B cell (primary cell): ENCODE data around the gene CACUL1. TPM values are rescaled to one million over a fixed set of nuclear protein-coding genes. Genes with fewer than 3 reads are reported as not detected.

Source experiments
- ATAC-seq: fragments of 200-7000 bp; cut with Tn5 transposase; one replicate; pipeline ENCODE4 v1.10.0; 2021; ENCODE audit warnings: low read depth, mild to moderate bottlenecking, moderate number of reproducible peaks, moderate library complexity
- CTCF ChIA-PET: fragments of 350-600 bp; sonication (Branson Sonifier 250); formaldehyde crosslinking; loops from one replicate; lab custom pipeline; 2021; ENCODE audit warnings: antibody characterized with exemption, inconsistent platforms; lab: Charles Lee
- POLR2A ChIA-PET: fragments of 350-600 bp; sonication (Branson Sonifier 250); formaldehyde crosslinking; loops from one replicate; lab custom pipeline; 2021; ENCODE audit warnings: antibody characterized with exemption; lab: Charles Lee
- DNase-seq: peaks from one replicate; pipeline ENCODE4 v3.0.0; 2013
- H2AFZ ChIP-seq: 2 replicates; pipeline ENCODE4 v1.6.1; 2012; ENCODE audit warnings: mild to moderate bottlenecking, low read depth, low read length; ENCODE audit not compliant: insufficient read depth, poor library complexity, severe bottlenecking
- H3K27ac ChIP-seq, 2 donors: 1 replicate in 1 of 2; 2 replicates in 1 of 2; pipeline ENCODE4 v1.5.1; 2012 to 2013; ENCODE audit warnings: low read length in 2 of 2, mild to moderate bottlenecking in 2 of 2, moderate library complexity in 1 of 2
- H3K27me3 ChIP-seq, 4 experiments: fragments of 200-600 bp in 1 of 4; sonication (generic) in 1 of 4; replicated peaks in 1 of 4; 1 replicate in 2 of 4; 2 replicates in 2 of 4; pipeline versions ENCODE4 v1.6.1 to v1.7.0; 2013 to 2016; ENCODE audit warnings: low read length in 3 of 4, mild to moderate bottlenecking in 2 of 4, mixed read lengths in 1 of 4, moderate library complexity in 1 of 4; ENCODE audit not compliant: insufficient read depth in 4 of 4, control insufficient read depth in 3 of 4; ENCODE audit errors: control extremely low read depth in 1 of 4
- H3K36me3 ChIP-seq, 2 experiments: replicated peaks in 1 of 2; 1 replicate in 1 of 2; 2 replicates in 1 of 2; pipeline versions ENCODE4 v1.6.1 to v1.7.1; 2013; ENCODE audit warnings: low read length in 1 of 2; ENCODE audit not compliant: insufficient read depth in 2 of 2, control insufficient read depth in 1 of 2; ENCODE audit errors: control extremely low read depth in 1 of 2, extremely low read depth in 1 of 2
- H3K4me1 ChIP-seq, 2 donors: fragments of 200-600 bp in 1 of 2; sonication (generic) in 1 of 2; 1 replicate in 1 of 2; 2 replicates in 1 of 2; pipeline versions ENCODE4 v1.5.1 to v1.6.1; 2013 to 2017; ENCODE audit warnings: low read length in 2 of 2; ENCODE audit not compliant: control insufficient read depth in 2 of 2, insufficient read depth in 2 of 2
- H3K4me2 ChIP-seq: replicated peaks from 2 replicates; pipeline ENCODE3; 2012; ENCODE audit warnings: mild to moderate bottlenecking, low read depth, low read length; ENCODE audit not compliant: poor library complexity, severe bottlenecking
- H3K4me3 ChIP-seq, 5 experiments: fragments of 200-600 bp in 1 of 5; sonication (generic) in 1 of 5; 1 replicate in 3 of 5; 2 replicates in 2 of 5; pipeline versions ENCODE4 v1.5.1 to v1.7.0; 2011 to 2016; ENCODE audit warnings: low read length in 4 of 5, mild to moderate bottlenecking in 4 of 5, low read depth in 2 of 5, control low read depth in 1 of 5, moderate library complexity in 1 of 5; ENCODE audit not compliant: insufficient read depth in 1 of 5; ENCODE audit errors: control extremely low read depth in 1 of 5, extremely low read depth in 1 of 5
- H3K79me2 ChIP-seq: fragments of 200-600 bp; sonication (generic); one replicate; pipeline ENCODE4 v1.6.0; 2016; ENCODE audit warnings: low read length; ENCODE audit not compliant: control insufficient read depth, insufficient read depth
- H3K9ac ChIP-seq: fragments of 200-600 bp; sonication (generic); 2 replicates; pipeline ENCODE4 v1.6.1; 2017; ENCODE audit warnings: mild to moderate bottlenecking, low read length, moderate library complexity
- H3K9me3 ChIP-seq, 3 donors: one replicate each; pipeline versions ENCODE4 v1.6.1 to v1.7.1; 2013; ENCODE audit warnings: low read length in 2 of 3; ENCODE audit not compliant: control insufficient read depth in 2 of 3, insufficient read depth in 1 of 3; ENCODE audit errors: control extremely low read depth in 1 of 3
- H4K20me1 ChIP-seq: 2 replicates; pipeline ENCODE4 v1.6.0; 2012; ENCODE audit warnings: mild to moderate bottlenecking, low read length; ENCODE audit not compliant: insufficient read depth, control insufficient read depth, poor library complexity, severe bottlenecking
- H3K27ac Mint-ChIP-seq: one replicate; pipeline ENCODE4 v1.8.0; 2021; ENCODE audit warnings: mixed read lengths
- H3K27me3 Mint-ChIP-seq: one replicate; pipeline ENCODE4 v1.8.0; 2021; ENCODE audit warnings: mixed read lengths
- H3K4me1 Mint-ChIP-seq: one replicate; pipeline ENCODE4 v1.8.0; 2021; ENCODE audit warnings: mixed read lengths
- H3K4me3 Mint-ChIP-seq: one replicate; pipeline ENCODE4 v1.8.0; 2021; ENCODE audit warnings: mixed read lengths
- H3K9me3 Mint-ChIP-seq: one replicate; pipeline ENCODE4 v1.8.0; 2022; ENCODE audit warnings: mixed read lengths; ENCODE audit not compliant: insufficient read depth
- EZH2 ChIP-seq: IDR thresholded peaks from 2 replicates; pipeline ENCODE4 v1.6.1; 2012; ENCODE audit warnings: borderline replicate concordance, low read depth, mild to moderate bottlenecking, moderate library complexity, low read length; ENCODE audit not compliant: insufficient read depth, poor library complexity, severe bottlenecking
- WGBS: methylation state at CpG from one replicate; pipeline ENCODE4 v1.1.5; 2013; ENCODE audit warnings: missing lambda C conversion rate; ENCODE audit not compliant: insufficient coverage; 5-methylcytosine and 5-hydroxymethylcytosine counted together
- intact Hi-C: fragments of 100-400 bp; cut with micrococcal nuclease; formaldehyde crosslinking; loops from one replicate; pipeline ENCODE4 v1.10.0; 2022
- polyA plus RNA-seq: library from polyadenylated mRNA; depleted of rRNA; stranded (reverse); fragments of >200 nt; gene quantifications from 2 replicates; pipeline ENCODE4 v1.2.3, GENCODE V29; 2012
- total RNA-seq, 2 donors: library from RNA; stranded (reverse); fragments of 120-200 nt in 1 of 2; gene quantifications; 1 replicate in 1 of 2; 2 replicates in 1 of 2; pipeline versions ENCODE4 v1.2.3 to v1.2.4, GENCODE V29; 2013 to 2022
- TF ChIP-seq, protein P1 (sequence below): fragments of 200-600 bp; IDR thresholded peaks from one replicate; pipeline ENCODE4 v1.8.0; 2022; ENCODE audit warnings: antibody characterized with exemption, mild to moderate bottlenecking

CACUL1 gene
- total and polyA plus RNA-seq, 2 donors (not counting 1 experiment from before 2014, with no cell fraction given), result 7.4 to 39.5 TPM

DNA sequence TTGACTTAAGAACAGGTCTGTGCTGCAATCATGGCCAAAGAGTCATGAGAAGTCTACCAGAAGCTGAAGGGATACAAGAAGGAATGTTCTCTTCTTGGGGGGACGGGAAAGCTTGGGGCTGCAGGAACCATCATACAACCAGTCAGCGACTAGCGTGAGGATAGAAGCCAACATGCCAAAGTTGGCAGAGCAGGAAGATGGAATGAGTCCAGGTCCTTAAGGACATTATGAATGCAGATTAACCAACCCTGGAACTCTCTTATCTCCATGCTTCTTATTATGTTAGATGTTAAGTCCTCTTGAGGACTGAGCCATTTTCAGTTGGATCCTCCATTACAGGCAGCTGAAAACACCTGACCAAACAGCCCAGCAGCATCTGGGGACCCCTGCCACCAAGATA, 17.2 kb upstream of the CACUL1 start:
- Mint-ChIP-seq H3K4me1 (no peaks in the 10 kb centered on the region), H3K4me3 (no peak overlapping the region), H3K27me3 (peaks cover 7% of the 10 kb centered on the region), H3K9me3 (peaks cover 7% of the 10 kb centered on the region), H3K27ac (no peak overlapping the region)
- H3K4me2 ChIP-seq, result no peak overlapping the region
- no peaks in the 10 kb centered on the region for H4K20me1 ChIP-seq
- H3K9me3 ChIP-seq, result peaks cover 0 to 10% (median 0%) of the 10 kb centered on the region in 3 donors
- H3K4me3 ChIP-seq, result no peak overlapping the region
- no peaks in the 10 kb centered on the region for H3K4me1 ChIP-seq
- TF ChIP-seq EZH2, result no peak
- TF ChIP-seq, protein P1, sequence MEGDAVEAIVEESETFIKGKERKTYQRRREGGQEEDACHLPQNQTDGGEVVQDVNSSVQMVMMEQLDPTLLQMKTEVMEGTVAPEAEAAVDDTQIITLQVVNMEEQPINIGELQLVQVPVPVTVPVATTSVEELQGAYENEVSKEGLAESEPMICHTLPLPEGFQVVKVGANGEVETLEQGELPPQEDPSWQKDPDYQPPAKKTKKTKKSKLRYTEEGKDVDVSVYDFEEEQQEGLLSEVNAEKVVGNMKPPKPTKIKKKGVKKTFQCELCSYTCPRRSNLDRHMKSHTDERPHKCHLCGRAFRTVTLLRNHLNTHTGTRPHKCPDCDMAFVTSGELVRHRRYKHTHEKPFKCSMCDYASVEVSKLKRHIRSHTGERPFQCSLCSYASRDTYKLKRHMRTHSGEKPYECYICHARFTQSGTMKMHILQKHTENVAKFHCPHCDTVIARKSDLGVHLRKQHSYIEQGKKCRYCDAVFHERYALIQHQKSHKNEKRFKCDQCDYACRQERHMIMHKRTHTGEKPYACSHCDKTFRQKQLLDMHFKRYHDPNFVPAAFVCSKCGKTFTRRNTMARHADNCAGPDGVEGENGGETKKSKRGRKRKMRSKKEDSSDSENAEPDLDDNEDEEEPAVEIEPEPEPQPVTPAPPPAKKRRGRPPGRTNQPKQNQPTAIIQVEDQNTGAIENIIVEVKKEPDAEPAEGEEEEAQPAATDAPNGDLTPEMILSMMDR, result no peak
- no peak overlapping the region for H2AFZ ChIP-seq
- ChIA-PET CTCF (interaction anchor here (0.6 kb wide), 1 partner anchor 33 kb away, joined by 3 read pairs; no protein-coding TSS in a partner anchor), POLR2A (no interaction called here)
- H3K9ac ChIP-seq, result no peak overlapping the region
- H3K27me3 ChIP-seq, result no peaks in the 10 kb centered on the region
- ATAC-seq, result no peak
- no peaks in the 10 kb centered on the region for H3K36me3 ChIP-seq
- DNase-seq, result no peak
- H3K27ac ChIP-seq, result no peak overlapping the region
- intact Hi-C loops, result no loop called here
- 89% methylated on average over 3 of the region's 3 CpGs for WGBS
- H3K79me2 ChIP-seq, result no peaks in the 10 kb centered on the region

GRCh38 chr10:118769898-118770600, 15.3 kb upstream of the CACUL1 start:
- ChIA-PET CTCF (no interaction called here), POLR2A (no interaction called here)
- no peaks in the 10 kb centered on the region for H3K4me1 ChIP-seq
- no peak for TF ChIP-seq EZH2
- TF ChIP-seq, protein P1, result no peak
- H3K4me1 Mint-ChIP-seq, result no peaks in the 10 kb centered on the region
- WGBS, result 86% methylated on average over 5 of the region's 9 CpGs
- H3K9me3 ChIP-seq, result peaks cover 0 to 9% (median 0%) of the 10 kb centered on the region in 3 donors
- H3K36me3 ChIP-seq, result no peaks in the 10 kb centered on the region
- no peak overlapping the region for H3K4me2 ChIP-seq
- H3K9ac ChIP-seq, result no peak overlapping the region
- H2AFZ ChIP-seq, result no peak overlapping the region
- H3K9me3 Mint-ChIP-seq, result peaks cover 3% of the 10 kb centered on the region
- no peak overlapping the region for H3K27ac ChIP-seq
- H3K27ac Mint-ChIP-seq, result no peak overlapping the region
- no peak overlapping the region for H3K4me3 Mint-ChIP-seq
- DNase-seq (no peak), ATAC-seq (no peak)
- H4K20me1 ChIP-seq, result no peaks in the 10 kb centered on the region
- H3K4me3 ChIP-seq, result no peak overlapping the region
- H3K27me3 ChIP-seq, result no peaks in the 10 kb centered on the region
- H3K79me2 ChIP-seq, result no peaks in the 10 kb centered on the region
- peaks cover 7% of the 10 kb centered on the region for H3K27me3 Mint-ChIP-seq
- intact Hi-C loops, result no loop called here
